ENCODE results near the gene TIGD7. TPM values are rescaled to one million over a fixed set of nuclear protein-coding genes. Genes with fewer than 3 reads are reported as not detected.

Gene TIGD7
- total RNA-seq, 1 donor from 2014 or later: 3.2 TPM

GRCh38 chr16:3295783-3296182 is 9.4 kb downstream of the TIGD7 start:
- peaks cover 50% of the 10 kb centered on the region for H3K9me3 Mint-ChIP-seq

GRCh38 chr16:3295209-3295608 is 10.0 kb downstream of the TIGD7 start:
- no peaks in the 10 kb centered on the region for H3K4me1 Mint-ChIP-seq
- intact Hi-C loops (cut with micrococcal nuclease): no loop called here
- H3K36me3 Mint-ChIP-seq (ENCODE audit: low read depth): peaks cover 76% of the 10 kb centered on the region
- H3K4me3 Mint-ChIP-seq: no peak overlapping the region
- H3K27me3 Mint-ChIP-seq: no peaks in the 10 kb centered on the region
- H3K9me3 Mint-ChIP-seq: peaks cover 53% of the 10 kb centered on the region
- no peak for DNase-seq
- H3K27ac Mint-ChIP-seq: no peak overlapping the region

More at GRCh38 chr16:3295783-3296182, 9.4 kb downstream of the TIGD7 start:
- Mint-ChIP-seq H3K27me3 (no peaks in the 10 kb centered on the region), H3K36me3 (ENCODE audit: low read depth) (peaks cover 76% of the 10 kb centered on the region), H3K27ac (no peak overlapping the region), H3K4me1 (no peaks in the 10 kb centered on the region), H3K4me3 (no peak overlapping the region)
- DNase-seq: no peak
- intact Hi-C loops (cut with micrococcal nuclease): no loop called here

- intact Hi-C loops (cut with micrococcal nuclease): no loop called here
- Mint-ChIP-seq H3K4me3 (no peak overlapping the region), H3K4me1 (no peaks in the 10 kb centered on the region), H3K36me3 (ENCODE audit: low read depth) (peaks cover 84% of the 10 kb centered on the region), H3K9me3 (peaks cover 45% of the 10 kb centered on the region), H3K27me3 (no peaks in the 10 kb centered on the region), H3K27ac (no peak overlapping the region)
- DNase-seq: no peak
Measured at GRCh38 chr16:3292604-3293003, 12.6 kb downstream of the TIGD7 start.

GRCh38 chr16:3289998-3290673 is 15.1 kb downstream of the TIGD7 start:
- intact Hi-C loops (cut with micrococcal nuclease): loop anchor here (10.0 kb wide), 1 partner anchor 265 kb away; the partner anchor contains the start of genes HCFC1R1, THOC6 and TNFRSF12A
- Mint-ChIP-seq H3K36me3 (ENCODE audit: low read depth) (peaks cover 93% of the 10 kb centered on the region), H3K9me3 (peaks cover 34% of the 10 kb centered on the region)

GRCh38 chr16:3285131-3285530 is 20.1 kb downstream of the TIGD7 start:
- Mint-ChIP-seq H3K27ac (no peak overlapping the region), H3K27me3 (peaks cover 2% of the 10 kb centered on the region), H3K4me3 (peak overlapping the region; percentile 88), H3K36me3 (ENCODE audit: low read depth) (peaks cover 65% of the 10 kb centered on the region), H3K4me1 (peaks cover 18% of the 10 kb centered on the region), H3K9me3 (peaks cover 10% of the 10 kb centered on the region)
- intact Hi-C loops (cut with micrococcal nuclease): loop anchor here (10.0 kb wide), 1 partner anchor 260 kb away; the partner anchor contains the start of genes HCFC1R1, THOC6 and TNFRSF12A
- no peak for DNase-seq

More at GRCh38 chr16:3289998-3290673, 15.1 kb downstream of the TIGD7 start:
- no peak overlapping the region for H3K4me3 Mint-ChIP-seq
- H3K27ac Mint-ChIP-seq: no peak overlapping the region
- H3K4me1 Mint-ChIP-seq: peaks cover 5% of the 10 kb centered on the region
- DNase-seq: no peak
- no peaks in the 10 kb centered on the region for H3K27me3 Mint-ChIP-seq

GRCh38 chr16:3283543-3284447 is 21.4 kb downstream of the TIGD7 start:
- Mint-ChIP-seq H3K27me3 (peaks cover 2% of the 10 kb centered on the region), H3K4me1 (peaks cover 18% of the 10 kb centered on the region), H3K9me3 (peaks cover 9% of the 10 kb centered on the region), H3K4me3 (peak overlapping the region; percentile 88), H3K36me3 (ENCODE audit: low read depth) (peaks cover 51% of the 10 kb centered on the region), H3K27ac (peak overlapping the region; percentile 98)
- DNase-seq: no peak
- intact Hi-C loops (cut with micrococcal nuclease): loop anchor here (1.0 to 10.0 kb wide), 7 partner anchors 19 to 259 kb away; partner anchors contain the start of genes CLUAP1, HCFC1R1, THOC6 and TIGD7

GRCh38 chr16:3282730-3283542 is 22.3 kb downstream of the TIGD7 start, which contains the start of gene ZNF263:
Gene ZNF263 (plus strand): TSS chr16:3283491. CDS start chr16:3283819, 328 bp downstream.
- Mint-ChIP-seq H3K36me3 (ENCODE audit: low read depth) (peaks cover 43% of the 10 kb centered on the region), H3K4me1 (peaks cover 18% of the 10 kb centered on the region), H3K27me3 (peaks cover 4% of the 10 kb centered on the region), H3K4me3 (peak within 1 kb of the TSS; percentile 88), H3K9me3 (peaks cover 9% of the 10 kb centered on the region), H3K27ac (peak within 1 kb of the TSS; percentile 98)
- intact Hi-C loops (cut with micrococcal nuclease): loop anchor here (1.0 to 10.0 kb wide), 7 partner anchors 19 to 258 kb away; partner anchors contain the start of genes CLUAP1, HCFC1R1, THOC6 and TIGD7
- peak; percentile 98 for DNase-seq

- peaks cover 18% of the 10 kb centered on the region for H3K4me1 Mint-ChIP-seq
- DNase-seq: no peak
- intact Hi-C loops (cut with micrococcal nuclease): loop anchor here (2.0 to 10.0 kb wide), 4 partner anchors 130 to 257 kb away; partner anchors contain the start of genes CLUAP1, HCFC1R1, THOC6 and TNFRSF12A
- peak overlapping the region; percentile 88 for H3K4me3 Mint-ChIP-seq
- peaks cover 6% of the 10 kb centered on the region for H3K27me3 Mint-ChIP-seq
- H3K9me3 Mint-ChIP-seq: peaks cover 9% of the 10 kb centered on the region
- peaks cover 35% of the 10 kb centered on the region for H3K36me3 Mint-ChIP-seq (ENCODE audit: low read depth)
- peak overlapping the region; percentile 98 for H3K27ac Mint-ChIP-seq
Measured at GRCh38 chr16:3282103-3282729, 23.0 kb downstream of the TIGD7 start.

GRCh38 chr16:3281222-3281820 is 23.9 kb downstream of the TIGD7 start:
- Mint-ChIP-seq H3K4me1 (peaks cover 18% of the 10 kb centered on the region), H3K4me3 (peak overlapping the region; percentile 35), H3K27me3 (peaks cover 6% of the 10 kb centered on the region), H3K27ac (no peak overlapping the region), H3K36me3 (ENCODE audit: low read depth) (peaks cover 26% of the 10 kb centered on the region), H3K9me3 (peaks cover 9% of the 10 kb centered on the region)
- intact Hi-C loops (cut with micrococcal nuclease): loop anchor here (5.0 to 10.0 kb wide), 2 partner anchors 129 to 257 kb away; partner anchors contain the start of genes HCFC1R1, THOC6 and TNFRSF12A
- DNase-seq: no peak

- Mint-ChIP-seq H3K4me3 (no peak overlapping the region), H3K36me3 (ENCODE audit: low read depth) (no peaks in the 10 kb centered on the region), H3K4me1 (no peaks in the 10 kb centered on the region), H3K9me3 (no peaks in the 10 kb centered on the region), H3K27me3 (peaks cover 5% of the 10 kb centered on the region), H3K27ac (no peak overlapping the region)
- intact Hi-C loops (cut with micrococcal nuclease): no loop called here
- DNase-seq: no peak
Measured at GRCh38 chr16:3276679-3277078, 28.6 kb downstream of the TIGD7 start.

GRCh38 chr16:3274947-3275346 is 30.3 kb downstream of the TIGD7 start:
- no peaks in the 10 kb centered on the region for H3K4me1 Mint-ChIP-seq
- no peak for DNase-seq
- no peaks in the 10 kb centered on the region for H3K9me3 Mint-ChIP-seq
- intact Hi-C loops (cut with micrococcal nuclease): no loop called here
- no peaks in the 10 kb centered on the region for H3K36me3 Mint-ChIP-seq (ENCODE audit: low read depth)
- H3K4me3 Mint-ChIP-seq: no peak overlapping the region
- peaks cover 5% of the 10 kb centered on the region for H3K27me3 Mint-ChIP-seq
- H3K27ac Mint-ChIP-seq: no peak overlapping the region

GRCh38 chr16:3274490-3274889 is 30.7 kb downstream of the TIGD7 start:
- no peak overlapping the region for H3K4me3 Mint-ChIP-seq
- no peaks in the 10 kb centered on the region for H3K4me1 Mint-ChIP-seq
- no peak for DNase-seq
- H3K27ac Mint-ChIP-seq: no peak overlapping the region
- H3K27me3 Mint-ChIP-seq: peaks cover 5% of the 10 kb centered on the region
- no peaks in the 10 kb centered on the region for H3K36me3 Mint-ChIP-seq (ENCODE audit: low read depth)
- no peaks in the 10 kb centered on the region for H3K9me3 Mint-ChIP-seq
- intact Hi-C loops (cut with micrococcal nuclease): no loop called here
